WTC11 (cell line): ENCODE data around the gene IL17RE. TPM values are rescaled to one million over a fixed set of nuclear protein-coding genes. Genes with fewer than 3 reads are reported as not detected.

Experiments
- ATF1 ChIP-seq: sonication (generic); formaldehyde crosslinking; IDR thresholded peaks from 2 replicates; pipeline ENCODE4 v1.8.1; 2023; ENCODE audit warnings: mild to moderate bottlenecking, moderate library complexity, missing genetic modification reagents
- ATF2 ChIP-seq: sonication (generic); formaldehyde crosslinking; IDR thresholded peaks from 2 replicates; pipeline ENCODE4 v1.8.1; 2022; ENCODE audit warnings: low read depth, missing genetic modification reagents, borderline replicate concordance
- CREB1 ChIP-seq: sonication (generic); formaldehyde crosslinking; IDR thresholded peaks from 2 replicates; pipeline ENCODE4 v1.8.0; 2023; ENCODE audit warnings: mild to moderate bottlenecking, missing genetic modification reagents
- ERG ChIP-seq: fragments of 250-450 bp; sonication (Bioruptor Pico); IDR thresholded peaks from 2 replicates; pipeline ENCODE4 v1.8.0; 2021; ENCODE audit warnings: mild to moderate bottlenecking
- FOXP1 ChIP-seq: sonication (generic); formaldehyde crosslinking; IDR thresholded peaks from 2 replicates; pipeline ENCODE4 v1.8.0; 2022; ENCODE audit warnings: missing genetic modification reagents, mild to moderate bottlenecking, moderate library complexity, borderline replicate concordance
- HMGA2 ChIP-seq: fragments of 250-450 bp; sonication (Bioruptor Pico); IDR thresholded peaks from 2 replicates; pipeline ENCODE4 v1.4.0; 2021; ENCODE audit warnings: mild to moderate bottlenecking, moderate library complexity
- HMGXB4 ChIP-seq: sonication (generic); formaldehyde crosslinking; IDR thresholded peaks from 2 replicates; pipeline ENCODE4 v1.8.1; 2023; ENCODE audit warnings: mild to moderate bottlenecking, moderate library complexity, missing genetic modification reagents
- JAZF1 ChIP-seq: fragments of 250-450 bp; sonication (Bioruptor Pico); IDR thresholded peaks from 2 replicates; pipeline ENCODE4 v1.9.0; 2021; ENCODE audit warnings: moderate library complexity, mild to moderate bottlenecking, inconsistent platforms
- MXD4 ChIP-seq: fragments of 250-450 bp; sonication (Bioruptor Pico); IDR thresholded peaks from 2 replicates; pipeline ENCODE4 v1.8.0; 2021; ENCODE audit warnings: mild to moderate bottlenecking, moderate library complexity, borderline replicate concordance
- NFYB ChIP-seq: sonication (generic); formaldehyde crosslinking; conservative IDR thresholded peaks from 2 replicates; pipeline ENCODE4 v1.8.0; 2022; ENCODE audit warnings: low read depth, missing genetic modification reagents
- PREB ChIP-seq: sonication (generic); formaldehyde crosslinking; IDR thresholded peaks from 2 replicates; pipeline ENCODE4 v1.8.1; 2022; ENCODE audit warnings: mild to moderate bottlenecking, missing genetic modification reagents, moderate library complexity, borderline replicate concordance
- PRRX2 ChIP-seq: fragments of 250-450 bp; sonication (Bioruptor Pico); IDR thresholded peaks from 2 replicates; pipeline ENCODE4 v1.8.0; 2021; ENCODE audit warnings: mild to moderate bottlenecking
- SOX15 ChIP-seq: fragments of 250-450 bp; sonication (Bioruptor Pico); IDR thresholded peaks from 2 replicates; pipeline ENCODE4 v1.9.0; 2021; ENCODE audit warnings: mild to moderate bottlenecking
- TEAD4 ChIP-seq: sonication (generic); formaldehyde crosslinking; IDR thresholded peaks from 2 replicates; pipeline ENCODE4 v1.8.0; 2022; ENCODE audit warnings: mild to moderate bottlenecking, missing genetic modification reagents
- ZBTB21 ChIP-seq: sonication (generic); formaldehyde crosslinking; IDR thresholded peaks from 2 replicates; pipeline ENCODE4 v1.8.1; 2023; ENCODE audit warnings: mild to moderate bottlenecking, missing genetic modification reagents, borderline replicate concordance
- ZNF263 ChIP-seq: sonication (generic); formaldehyde crosslinking; IDR thresholded peaks from 2 replicates; pipeline ENCODE4 v1.8.1; 2022; ENCODE audit warnings: low read depth, mild to moderate bottlenecking, moderate library complexity, missing genetic modification reagents
- ZNF396 ChIP-seq: fragments of 250-450 bp; sonication (Bioruptor Pico); IDR thresholded peaks from 2 replicates; pipeline ENCODE4 v1.8.0; 2021; ENCODE audit warnings: mild to moderate bottlenecking, moderate library complexity, borderline replicate concordance
- ZNF416 ChIP-seq: fragments of 250-450 bp; sonication (Bioruptor Pico); IDR thresholded peaks from 2 replicates; pipeline ENCODE4 v1.9.0; 2021; ENCODE audit warnings: mild to moderate bottlenecking, inconsistent platforms
- ZNF425 ChIP-seq: fragments of 250-450 bp; sonication (Bioruptor Pico); conservative IDR thresholded peaks from 2 replicates; pipeline ENCODE4 v1.9.0; 2021; ENCODE audit warnings: mild to moderate bottlenecking
- ZNF671 ChIP-seq: fragments of 250-450 bp; sonication (Bioruptor Pico); IDR thresholded peaks from 2 replicates; pipeline ENCODE4 v1.8.0; 2021; ENCODE audit warnings: mild to moderate bottlenecking
- total RNA-seq: library from RNA; stranded (reverse); gene quantifications from 3 replicates; pipeline ENCODE4 v1.2.3, GENCODE V29; 2021
- TF ChIP-seq, protein P1 (sequence below): fragments of 200-600 bp; IDR thresholded peaks from 2 replicates; pipeline ENCODE4 v1.8.0; 2022; ENCODE audit warnings: antibody characterized with exemption
- TF ChIP-seq, protein P2 (sequence below): sonication (generic); formaldehyde crosslinking; IDR thresholded peaks from 2 replicates; pipeline ENCODE4 v1.8.0; 2022; ENCODE audit warnings: mild to moderate bottlenecking, missing genetic modification reagents
- TF ChIP-seq, protein P3 (sequence below): sonication (generic); formaldehyde crosslinking; IDR thresholded peaks from 2 replicates; pipeline ENCODE4 v1.8.0; 2022; ENCODE audit warnings: mild to moderate bottlenecking, missing genetic modification reagents
- TF ChIP-seq, protein P4 (sequence below): sonication (generic); formaldehyde crosslinking; IDR thresholded peaks from 2 replicates; pipeline ENCODE4 v1.8.0; 2023; ENCODE audit warnings: missing genetic modification reagents
- TF ChIP-seq, protein P5 (sequence below): fragments of 250-450 bp; sonication (Bioruptor Pico); IDR thresholded peaks from 2 replicates; pipeline ENCODE4 v1.9.0; 2021; ENCODE audit warnings: mild to moderate bottlenecking

Gene IL17RE
- total RNA-seq, 1 experiment from 2014 or later = 4.2 TPM

DNA sequence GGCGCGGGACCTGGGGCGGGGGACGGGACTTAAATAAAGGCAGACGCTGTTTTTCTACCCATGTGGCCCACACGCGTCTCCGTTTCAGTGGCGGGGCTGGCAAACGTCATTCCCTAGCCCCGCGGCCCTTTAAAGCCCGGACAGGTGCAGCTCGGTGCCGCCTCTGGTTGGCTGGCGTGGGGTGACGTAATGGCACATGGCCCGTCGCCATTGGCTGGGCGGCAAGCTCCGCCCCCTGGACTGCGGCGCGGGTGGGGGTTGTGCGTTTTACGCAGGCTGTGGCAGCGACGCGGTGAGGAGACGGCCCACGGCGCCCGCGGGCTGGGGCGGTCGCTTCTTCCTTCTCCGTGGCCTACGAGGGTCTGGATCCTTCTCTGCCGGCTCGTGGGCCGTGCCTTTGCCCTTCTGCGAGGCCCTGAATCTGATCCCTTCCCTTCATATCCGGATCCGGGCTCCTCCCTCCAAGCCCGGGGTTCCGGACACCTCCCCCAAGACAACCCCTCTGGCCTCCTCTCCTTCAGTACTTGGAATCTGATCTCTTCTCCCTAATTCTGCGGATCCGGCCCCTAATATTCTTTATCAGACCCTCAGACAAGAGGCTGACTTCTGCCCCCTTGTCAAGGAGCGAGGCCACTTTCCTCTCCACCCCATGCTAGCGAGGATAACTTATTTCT is 31.1 kb downstream of the IL17RE start, which contains the start of gene CRELD1 (continued):
- TF ChIP-seq ZNF425 (CRISPR knock-in tag) (no peak), ZNF396 (CRISPR knock-in tag) (no peak), ATF1 (CRISPR knock-in tag) (no peak), CREB1 (CRISPR knock-in tag) (no peak; the same call in 1 of the 2 replicates), ERG (CRISPR knock-in tag) (no peak), ATF2 (CRISPR knock-in tag) (no peak), PREB (CRISPR knock-in tag) (no peak), ZBTB21 (CRISPR knock-in tag) (no peak), ZNF416 (no peak), HMGXB4 (no peak), MXD4 (no peak), JAZF1 (CRISPR knock-in tag) (no peak), TEAD4 (CRISPR knock-in tag) (no peak), NFYB (CRISPR knock-in tag) (peak; percentile 74), PRRX2 (CRISPR knock-in tag) (no peak), HMGA2 (CRISPR knock-in tag) (no peak), SOX15 (CRISPR knock-in tag) (no peak), ZNF263 (CRISPR knock-in tag) (no peak), FOXP1 (peak; percentile 79), ZNF671 (CRISPR knock-in tag) (no peak)
- TF ChIP-seq, protein P1, sequence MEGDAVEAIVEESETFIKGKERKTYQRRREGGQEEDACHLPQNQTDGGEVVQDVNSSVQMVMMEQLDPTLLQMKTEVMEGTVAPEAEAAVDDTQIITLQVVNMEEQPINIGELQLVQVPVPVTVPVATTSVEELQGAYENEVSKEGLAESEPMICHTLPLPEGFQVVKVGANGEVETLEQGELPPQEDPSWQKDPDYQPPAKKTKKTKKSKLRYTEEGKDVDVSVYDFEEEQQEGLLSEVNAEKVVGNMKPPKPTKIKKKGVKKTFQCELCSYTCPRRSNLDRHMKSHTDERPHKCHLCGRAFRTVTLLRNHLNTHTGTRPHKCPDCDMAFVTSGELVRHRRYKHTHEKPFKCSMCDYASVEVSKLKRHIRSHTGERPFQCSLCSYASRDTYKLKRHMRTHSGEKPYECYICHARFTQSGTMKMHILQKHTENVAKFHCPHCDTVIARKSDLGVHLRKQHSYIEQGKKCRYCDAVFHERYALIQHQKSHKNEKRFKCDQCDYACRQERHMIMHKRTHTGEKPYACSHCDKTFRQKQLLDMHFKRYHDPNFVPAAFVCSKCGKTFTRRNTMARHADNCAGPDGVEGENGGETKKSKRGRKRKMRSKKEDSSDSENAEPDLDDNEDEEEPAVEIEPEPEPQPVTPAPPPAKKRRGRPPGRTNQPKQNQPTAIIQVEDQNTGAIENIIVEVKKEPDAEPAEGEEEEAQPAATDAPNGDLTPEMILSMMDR = no peak
- TF ChIP-seq, protein P2, sequence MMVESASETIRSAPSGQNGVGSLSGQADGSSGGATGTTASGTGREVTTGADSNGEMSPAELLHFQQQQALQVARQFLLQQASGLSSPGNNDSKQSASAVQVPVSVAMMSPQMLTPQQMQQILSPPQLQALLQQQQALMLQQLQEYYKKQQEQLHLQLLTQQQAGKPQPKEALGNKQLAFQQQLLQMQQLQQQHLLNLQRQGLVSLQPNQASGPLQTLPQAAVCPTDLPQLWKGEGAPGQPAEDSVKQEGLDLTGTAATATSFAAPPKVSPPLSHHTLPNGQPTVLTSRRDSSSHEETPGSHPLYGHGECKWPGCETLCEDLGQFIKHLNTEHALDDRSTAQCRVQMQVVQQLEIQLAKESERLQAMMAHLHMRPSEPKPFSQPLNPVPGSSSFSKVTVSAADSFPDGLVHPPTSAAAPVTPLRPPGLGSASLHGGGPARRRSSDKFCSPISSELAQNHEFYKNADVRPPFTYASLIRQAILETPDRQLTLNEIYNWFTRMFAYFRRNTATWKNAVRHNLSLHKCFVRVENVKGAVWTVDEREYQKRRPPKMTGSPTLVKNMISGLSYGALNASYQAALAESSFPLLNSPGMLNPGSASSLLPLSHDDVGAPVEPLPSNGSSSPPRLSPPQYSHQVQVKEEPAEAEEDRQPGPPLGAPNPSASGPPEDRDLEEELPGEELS (CRISPR knock-in tag) = peak; percentile 78; the same call in 1 of the 2 replicates
- TF ChIP-seq, protein P3, sequence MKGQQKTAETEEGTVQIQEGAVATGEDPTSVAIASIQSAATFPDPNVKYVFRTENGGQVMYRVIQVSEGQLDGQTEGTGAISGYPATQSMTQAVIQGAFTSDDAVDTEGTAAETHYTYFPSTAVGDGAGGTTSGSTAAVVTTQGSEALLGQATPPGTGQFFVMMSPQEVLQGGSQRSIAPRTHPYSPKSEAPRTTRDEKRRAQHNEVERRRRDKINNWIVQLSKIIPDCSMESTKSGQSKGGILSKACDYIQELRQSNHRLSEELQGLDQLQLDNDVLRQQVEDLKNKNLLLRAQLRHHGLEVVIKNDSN (CRISPR knock-in tag) = peak; percentile 76; the same call in 1 of the 2 replicates
- TF ChIP-seq, protein P4, sequence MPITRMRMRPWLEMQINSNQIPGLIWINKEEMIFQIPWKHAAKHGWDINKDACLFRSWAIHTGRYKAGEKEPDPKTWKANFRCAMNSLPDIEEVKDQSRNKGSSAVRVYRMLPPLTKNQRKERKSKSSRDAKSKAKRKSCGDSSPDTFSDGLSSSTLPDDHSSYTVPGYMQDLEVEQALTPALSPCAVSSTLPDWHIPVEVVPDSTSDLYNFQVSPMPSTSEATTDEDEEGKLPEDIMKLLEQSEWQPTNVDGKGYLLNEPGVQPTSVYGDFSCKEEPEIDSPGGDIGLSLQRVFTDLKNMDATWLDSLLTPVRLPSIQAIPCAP (CRISPR knock-in tag) = peak; percentile 74; the same call in 1 of the 2 replicates
- TF ChIP-seq, protein P5, sequence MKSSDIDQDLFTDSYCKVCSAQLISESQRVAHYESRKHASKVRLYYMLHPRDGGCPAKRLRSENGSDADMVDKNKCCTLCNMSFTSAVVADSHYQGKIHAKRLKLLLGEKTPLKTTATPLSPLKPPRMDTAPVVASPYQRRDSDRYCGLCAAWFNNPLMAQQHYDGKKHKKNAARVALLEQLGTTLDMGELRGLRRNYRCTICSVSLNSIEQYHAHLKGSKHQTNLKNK = no peak
